GM18526 (cell line): ENCODE results near the gene DUOXA2.

Experiments used
- POLR2A ChIP-seq: IDR thresholded peaks from 3 replicates; pipeline ENCODE4 v1.6.1; 2011; ENCODE audit not compliant: insufficient read length; ENCODE audit errors: extremely low read depth

Gene DUOXA2

DNA sequence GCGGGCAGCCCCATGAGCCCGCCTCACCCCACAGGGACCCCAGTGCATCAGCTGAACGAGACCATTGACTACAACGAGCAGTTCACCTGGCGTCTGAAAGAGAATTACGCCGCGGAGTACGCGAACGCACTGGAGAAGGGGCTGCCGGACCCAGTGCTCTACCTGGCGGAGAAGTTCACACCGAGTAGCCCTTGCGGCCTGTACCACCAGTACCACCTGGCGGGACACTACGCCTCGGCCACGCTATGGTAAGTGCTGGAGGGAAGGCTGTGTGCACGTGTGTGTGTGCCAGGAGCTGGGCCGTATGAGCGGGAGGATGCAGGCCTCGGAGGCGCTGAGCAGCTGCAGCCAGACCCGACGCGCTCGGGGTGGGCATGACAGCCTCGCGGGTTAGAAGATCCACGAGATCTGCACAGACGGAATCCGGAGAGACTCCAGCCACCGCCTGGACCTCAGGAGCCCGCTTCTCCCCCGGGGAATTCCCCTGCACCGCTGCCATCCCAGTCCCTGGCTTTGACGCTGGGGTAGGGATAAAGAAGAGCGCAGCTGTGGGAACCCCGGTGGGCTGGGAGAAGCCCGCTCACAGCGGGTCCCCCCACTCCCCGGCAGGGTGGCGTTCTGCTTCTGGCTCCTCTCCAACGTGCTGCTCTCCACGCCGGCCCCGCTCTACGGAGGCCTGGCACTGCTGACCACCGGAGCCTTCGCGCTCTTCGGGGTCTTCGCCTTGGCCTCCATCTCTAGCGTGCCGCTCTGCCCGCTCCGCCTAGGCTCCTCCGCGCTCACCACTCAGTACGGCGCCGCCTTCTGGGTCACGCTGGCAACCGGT is 2.6 kb downstream of the DUOXA2 start:
- TF ChIP-seq POLR2A = no peak

DNA sequence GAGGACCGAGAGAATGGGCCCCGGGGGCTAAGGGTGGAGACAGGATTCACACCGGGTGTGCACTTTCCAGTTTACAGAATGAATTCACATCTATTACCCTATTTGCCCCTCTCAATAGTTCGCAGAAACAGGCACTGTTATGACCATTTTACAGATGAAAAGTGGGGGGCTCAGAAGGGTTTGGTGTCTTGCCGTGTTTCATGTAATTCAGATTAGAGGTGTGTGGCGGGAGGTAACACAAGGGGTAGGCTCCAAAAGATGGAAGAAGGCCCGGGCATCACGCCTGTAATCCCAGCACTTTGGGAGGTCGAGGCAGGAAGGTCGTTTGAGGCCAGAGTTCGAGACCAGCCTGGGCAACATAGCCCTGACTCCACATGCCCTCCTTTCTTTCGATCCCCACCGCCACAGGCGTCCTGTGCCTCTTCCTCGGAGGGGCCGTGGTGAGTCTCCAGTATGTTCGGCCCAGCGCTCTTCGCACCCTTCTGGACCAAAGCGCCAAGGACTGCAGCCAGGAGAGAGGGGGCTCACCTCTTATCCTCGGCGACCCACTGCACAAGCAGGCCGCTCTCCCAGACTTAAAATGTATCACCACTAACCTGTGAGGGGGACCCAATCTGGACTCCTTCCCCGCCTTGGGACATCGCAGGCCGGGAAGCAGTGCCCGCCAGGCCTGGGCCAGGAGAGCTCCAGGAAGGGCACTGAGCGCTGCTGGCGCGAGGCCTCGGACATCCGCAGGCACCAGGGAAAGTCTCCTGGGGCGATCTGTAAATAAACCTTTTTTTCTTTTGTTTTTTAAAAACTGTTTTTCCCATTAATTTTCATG is 3.4 kb downstream of the DUOXA2 start:
- no peak for TF ChIP-seq POLR2A

DNA sequence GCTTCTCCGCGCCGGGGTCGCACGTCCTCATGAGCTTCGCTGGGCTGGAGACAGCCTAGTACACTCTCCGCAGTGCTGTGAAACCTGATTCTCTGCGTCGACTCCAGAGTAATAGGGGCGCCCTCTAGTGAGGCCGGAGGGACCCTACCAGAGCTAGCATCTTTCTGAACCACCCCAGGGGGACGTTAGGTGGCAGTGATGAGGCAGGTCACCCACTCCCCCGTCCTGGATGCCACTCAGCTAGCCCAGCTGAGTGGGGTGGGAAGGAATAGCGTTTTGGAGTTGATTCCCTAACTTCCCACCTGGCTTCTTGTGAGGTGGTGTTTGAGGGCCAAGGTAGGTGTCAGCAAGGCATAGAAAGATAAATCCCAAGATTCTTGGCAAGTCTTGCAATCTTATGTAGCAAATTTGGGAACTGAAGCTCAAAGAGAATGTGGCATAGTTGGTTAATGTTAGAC is 4.0 kb downstream of the DUOXA2 start:
- no peak for TF ChIP-seq POLR2A

DNA sequence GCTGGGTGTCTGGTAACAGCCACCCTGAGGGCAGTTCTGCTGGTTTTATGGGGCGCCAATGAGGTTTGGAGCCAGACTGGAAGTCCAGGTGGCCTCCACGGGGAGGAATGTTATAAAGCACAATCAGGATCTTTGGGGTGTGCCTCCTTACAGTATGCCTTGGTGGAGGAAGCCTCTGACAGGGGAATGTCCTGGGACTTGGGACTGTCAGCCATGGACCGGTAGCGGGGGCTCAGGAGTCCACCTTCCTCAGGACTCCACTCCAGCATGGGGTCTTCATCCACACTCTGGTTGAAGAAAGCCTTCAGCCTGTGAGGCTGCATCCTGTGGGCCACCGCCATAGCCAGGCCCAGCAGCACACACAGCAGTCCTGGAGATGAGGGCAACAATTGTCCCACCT is 4.9 kb downstream of the DUOXA2 start:
- no peak for TF ChIP-seq POLR2A

DNA sequence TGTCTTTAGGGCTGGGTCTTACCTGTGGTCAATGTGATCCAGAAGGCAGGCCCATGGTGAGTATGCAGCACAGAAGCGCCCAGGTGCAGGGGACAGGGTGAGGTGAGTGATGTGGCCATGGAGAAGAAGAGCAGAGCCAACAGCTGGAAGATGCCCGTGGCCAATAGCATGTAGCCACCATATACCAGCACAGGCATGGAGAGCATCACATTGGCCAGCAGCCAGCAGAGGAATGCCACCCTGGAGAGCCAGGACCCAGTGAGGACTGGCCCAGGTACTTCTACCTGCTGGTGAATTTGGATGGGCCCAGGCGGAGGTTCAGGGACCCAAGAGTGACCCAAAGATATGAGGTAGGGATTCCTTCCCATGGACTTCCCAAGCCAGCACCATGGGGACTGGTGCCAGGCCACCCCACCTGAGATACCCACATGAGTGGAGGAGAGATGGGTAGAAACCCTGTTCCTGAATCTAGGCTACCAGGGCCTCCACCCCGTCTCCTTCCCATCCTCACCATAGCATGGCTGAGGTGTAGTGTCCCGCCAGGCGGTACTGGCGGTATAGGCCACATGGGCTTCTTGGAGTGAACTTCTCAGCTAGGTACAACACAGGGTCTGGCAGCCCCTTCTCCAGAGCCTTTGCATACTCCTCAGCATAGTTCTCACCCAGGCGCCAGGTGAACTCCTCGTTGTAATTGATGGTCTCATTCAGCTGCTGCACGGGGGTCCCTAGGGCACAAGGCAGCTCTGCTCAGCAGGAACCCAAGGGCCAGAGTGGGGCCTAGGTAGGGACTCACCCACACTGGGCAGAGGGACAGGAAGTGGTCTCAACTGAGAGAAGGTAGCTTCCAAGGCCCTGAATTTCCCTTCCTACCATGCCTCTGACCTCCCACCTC is 6.2 kb downstream of the DUOXA2 start:
- TF ChIP-seq POLR2A = no peak

DNA sequence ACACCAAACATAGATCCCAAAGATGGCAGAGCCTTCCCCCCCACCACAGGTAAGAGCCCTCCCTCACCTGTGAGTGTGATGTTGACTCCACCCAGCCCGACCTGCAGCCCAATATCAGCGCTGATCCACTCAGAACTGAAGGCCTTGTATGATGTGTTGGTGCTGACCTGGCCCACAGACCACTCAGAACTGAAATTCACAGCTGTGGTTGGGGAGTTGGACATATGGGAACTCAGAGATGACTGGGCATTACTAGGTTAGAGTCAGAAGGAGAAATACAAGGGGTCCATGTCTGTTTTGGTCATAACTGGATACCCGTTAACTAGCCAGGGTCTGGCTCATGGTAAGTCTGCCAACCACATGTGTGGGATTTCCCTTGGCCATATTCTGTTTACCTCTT is 6.9 kb downstream of the DUOXA2 start:
- no peak for TF ChIP-seq POLR2A

DNA sequence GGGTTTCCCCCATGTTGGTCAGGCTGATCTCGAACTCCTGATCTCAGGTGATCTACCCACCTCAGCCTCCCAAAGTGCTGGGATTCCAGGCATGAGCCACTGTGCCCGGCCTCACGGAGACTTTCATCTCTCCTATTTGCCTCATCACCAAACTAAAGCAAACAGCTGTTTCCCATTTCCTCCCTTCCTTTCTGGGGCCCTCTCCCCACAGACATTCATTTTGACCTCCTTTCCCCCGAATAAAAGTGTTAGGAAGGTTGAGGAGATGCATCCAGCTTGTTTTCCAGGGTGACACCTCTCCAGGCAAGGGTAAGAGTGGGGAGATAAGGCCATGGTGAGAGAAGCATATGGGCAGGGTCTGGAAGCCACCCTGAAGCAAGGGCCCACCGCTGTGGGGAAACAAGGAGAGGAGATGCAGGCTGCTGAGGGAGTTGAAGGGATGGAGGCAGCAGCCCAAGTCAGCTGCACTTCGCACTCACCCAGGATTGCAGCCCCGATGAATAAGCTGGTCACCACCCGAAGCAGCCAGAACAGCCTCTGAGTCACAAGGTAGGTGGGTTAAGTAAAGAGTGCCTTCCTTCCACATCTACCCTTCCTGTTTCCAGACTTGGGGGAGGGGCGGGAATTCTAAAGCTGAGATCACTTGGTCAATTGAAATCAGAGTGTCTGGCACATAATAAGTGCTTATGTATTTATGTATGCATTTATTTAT is 7.7 kb downstream of the DUOXA2 start:
- no peak for TF ChIP-seq POLR2A

DNA sequence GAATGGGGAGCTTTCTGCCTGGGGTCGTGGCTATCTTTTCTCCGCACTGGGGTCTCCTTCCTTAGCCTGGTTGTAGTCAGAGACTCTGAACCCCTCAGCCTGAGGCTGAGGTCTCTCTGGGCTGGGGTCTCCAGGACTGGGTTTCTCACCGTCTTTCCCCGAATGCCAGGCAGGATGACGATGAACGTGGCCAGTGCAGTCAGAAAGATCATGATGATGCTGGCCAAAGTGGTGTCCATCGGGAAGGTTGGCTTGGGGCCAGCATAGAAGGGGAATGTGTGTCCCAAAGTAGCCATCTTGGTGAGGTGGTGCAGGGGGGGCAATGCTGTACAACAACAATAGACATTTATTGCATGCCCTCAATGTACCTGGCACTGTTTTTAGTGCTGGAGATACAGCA is 8.6 kb downstream of the DUOXA2 start:
- no peak for TF ChIP-seq POLR2A

DNA sequence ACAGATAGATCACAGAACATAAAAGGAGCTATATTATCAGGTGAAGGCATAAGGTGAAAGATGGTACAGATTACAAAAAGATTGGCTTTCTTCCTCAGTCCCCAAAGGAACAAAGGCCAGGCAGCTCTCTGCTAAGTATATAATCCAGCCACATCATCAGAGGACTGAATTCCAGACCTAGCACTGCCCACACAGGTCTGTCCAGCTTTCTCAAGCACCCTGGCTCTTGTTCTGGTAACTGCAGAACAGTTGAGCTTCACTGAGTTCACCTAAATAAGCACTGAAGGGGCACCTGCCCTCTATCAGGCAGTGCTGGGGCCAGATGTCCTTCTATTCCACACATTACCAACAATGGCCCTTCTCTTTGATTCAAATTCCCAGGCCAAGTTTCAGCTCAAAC is 9.3 kb downstream of the DUOXA2 start:
- no peak for TF ChIP-seq POLR2A

DNA sequence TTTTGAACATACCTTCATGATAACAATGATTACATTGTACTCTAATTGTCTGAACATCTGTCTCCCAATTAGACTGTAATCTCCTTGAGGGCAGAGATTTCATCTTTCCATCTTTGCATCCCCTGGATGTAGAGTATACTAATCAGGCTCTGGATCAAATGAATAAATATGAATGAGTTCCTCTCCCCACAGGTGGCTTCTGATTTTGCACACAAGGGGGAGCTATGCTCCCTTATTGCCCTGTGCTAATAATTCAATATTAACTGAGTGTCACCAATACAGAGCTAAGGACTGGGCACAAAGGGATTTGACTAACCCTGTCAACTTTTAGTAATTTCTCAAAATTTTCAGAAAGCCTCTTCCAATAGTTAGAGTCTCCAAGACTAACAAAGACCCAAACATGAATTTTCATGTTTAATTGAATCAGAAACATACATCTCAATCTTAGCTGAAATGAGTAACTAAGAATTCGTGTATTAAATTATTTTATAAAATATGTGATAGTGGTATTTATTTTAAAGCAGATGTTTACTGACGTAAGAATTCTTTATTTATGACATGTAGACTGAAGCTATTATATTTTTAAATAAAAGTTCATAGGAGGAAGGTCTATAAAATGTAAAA is 12.5 kb downstream of the DUOXA2 start:
- TF ChIP-seq POLR2A = no peak

DNA sequence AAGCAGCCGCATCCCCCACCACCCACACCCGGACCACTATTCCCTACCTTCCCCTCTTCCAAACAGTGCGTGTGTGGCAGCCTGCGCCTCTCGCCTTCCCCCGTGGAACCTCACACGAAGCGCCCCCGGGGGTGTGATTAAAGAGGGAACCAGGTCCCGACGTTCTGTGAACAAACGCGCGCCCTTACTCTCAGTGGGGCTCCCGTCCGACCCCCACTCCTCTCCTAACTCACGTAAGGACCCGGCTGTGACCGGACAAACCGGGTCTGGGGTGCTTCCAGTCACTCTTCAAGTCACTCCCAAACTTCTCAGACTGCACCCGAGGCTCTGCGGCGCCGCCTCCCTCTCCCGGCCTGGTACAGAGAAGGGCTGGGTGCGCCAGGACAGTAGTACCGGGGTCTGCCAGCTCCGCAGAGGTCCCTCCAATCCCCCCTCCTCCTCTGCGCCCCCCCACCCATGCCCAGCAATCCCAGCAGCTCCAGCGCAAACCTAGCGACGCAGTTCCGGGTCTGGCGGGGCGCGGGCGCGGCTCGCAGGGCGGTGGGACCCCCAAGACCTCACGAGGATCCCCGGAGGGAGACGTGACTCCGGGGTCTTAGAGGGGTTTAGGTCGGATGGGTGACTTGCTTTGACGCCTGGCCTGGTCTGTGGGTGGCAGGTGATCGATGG is 15.0 kb downstream of the DUOXA2 start:
- no peak for TF ChIP-seq POLR2A

DNA sequence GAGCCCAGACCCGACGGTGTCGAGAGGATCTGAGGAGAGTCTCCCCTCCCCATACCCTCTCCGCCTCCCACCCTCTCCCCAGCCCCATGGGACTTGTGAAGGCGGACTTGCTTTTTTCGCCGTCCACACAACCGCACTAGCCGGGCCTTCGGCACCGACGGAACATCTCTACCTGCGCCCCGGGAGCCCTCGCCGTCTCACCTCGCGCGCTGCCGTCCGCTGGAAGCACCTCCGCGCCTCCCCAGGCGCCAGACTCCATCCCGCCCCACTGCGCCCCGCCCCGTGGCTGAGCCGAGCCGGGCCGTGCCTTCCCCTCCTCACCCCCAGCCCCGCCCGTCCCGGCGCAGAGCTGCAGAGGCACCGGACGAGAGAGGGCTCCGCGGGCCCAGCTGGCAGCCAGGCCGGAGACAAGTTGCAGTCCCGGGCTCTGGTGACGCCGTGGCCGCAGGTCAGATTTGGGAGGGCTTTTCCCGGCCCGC is 15.6 kb downstream of the DUOXA2 start, which contains the start of the genes DUOX1 and DUOXA1:
Gene DUOX1, plus strand, starts transcription at position 344 of the 479 bp plus-strand sequence. CDS start 1,973 bp downstream, outside the sequence.
Gene DUOXA1, minus strand, starts transcription at position 229 of the 479 bp plus-strand sequence. CDS start 6,865 bp downstream, outside the sequence.
- no peak for TF ChIP-seq POLR2A

DNA sequence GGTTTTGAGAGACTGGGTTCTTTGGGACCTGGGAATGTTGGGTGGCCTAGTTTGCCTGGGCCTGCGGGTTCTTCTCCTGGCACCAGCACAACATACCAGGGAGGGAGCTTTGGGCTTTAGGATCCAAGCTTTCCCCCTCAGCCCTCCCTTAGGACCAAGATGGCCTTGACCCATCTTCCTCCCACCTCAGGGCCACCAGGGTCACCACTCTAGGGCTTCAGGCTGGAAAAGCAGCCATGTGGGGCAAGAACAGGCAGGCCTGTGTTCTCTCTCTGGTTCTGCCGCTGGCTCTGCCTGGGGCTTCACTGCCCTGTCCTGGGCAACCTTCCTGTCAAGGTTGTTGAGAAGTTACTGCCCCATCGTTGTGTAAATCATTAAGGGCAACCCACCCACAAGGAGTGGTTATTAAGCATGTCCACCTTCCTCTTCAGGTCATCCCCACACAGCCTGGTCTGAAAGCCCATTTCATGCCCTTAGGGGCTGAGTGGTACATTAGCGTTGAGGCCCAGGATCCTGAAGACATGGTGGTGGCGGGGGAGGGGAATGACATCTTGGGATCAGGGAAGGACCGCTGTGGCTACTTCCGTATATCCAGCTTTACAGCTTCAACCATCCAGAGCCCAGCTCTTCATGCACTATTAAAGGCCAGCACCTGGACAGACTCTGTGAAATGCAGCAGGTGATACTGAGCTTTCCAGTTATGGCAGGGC is 16.3 kb downstream of the DUOXA2 start:
- TF ChIP-seq POLR2A = no peak
